Tibial nerve (tissue), 3 donors: ENCODE results near the gene VSX1.

ENCODE experiments used
- POLR2A ChIP-seq, 2 donors: fragments of 450-650 bp; IDR thresholded peaks; one replicate each; pipeline ENCODE4 v1.6.1; 2017; ENCODE audit warnings: antibody characterized with exemption in 2 of 2, mild to moderate bottlenecking in 2 of 2, moderate library complexity in 2 of 2
- TF ChIP-seq, protein P1 (sequence below), 5 experiments: fragments of 200-600 bp in 3 of 5; fragments of 450-650 bp in 2 of 5; sonication (generic) in 3 of 5; IDR thresholded peaks; one replicate each; pipeline ENCODE4 v1.5.1; 2016 to 2019; ENCODE audit warnings: antibody characterized with exemption in 5 of 5, mild to moderate bottlenecking in 3 of 5, moderate library complexity in 2 of 5

DNA sequence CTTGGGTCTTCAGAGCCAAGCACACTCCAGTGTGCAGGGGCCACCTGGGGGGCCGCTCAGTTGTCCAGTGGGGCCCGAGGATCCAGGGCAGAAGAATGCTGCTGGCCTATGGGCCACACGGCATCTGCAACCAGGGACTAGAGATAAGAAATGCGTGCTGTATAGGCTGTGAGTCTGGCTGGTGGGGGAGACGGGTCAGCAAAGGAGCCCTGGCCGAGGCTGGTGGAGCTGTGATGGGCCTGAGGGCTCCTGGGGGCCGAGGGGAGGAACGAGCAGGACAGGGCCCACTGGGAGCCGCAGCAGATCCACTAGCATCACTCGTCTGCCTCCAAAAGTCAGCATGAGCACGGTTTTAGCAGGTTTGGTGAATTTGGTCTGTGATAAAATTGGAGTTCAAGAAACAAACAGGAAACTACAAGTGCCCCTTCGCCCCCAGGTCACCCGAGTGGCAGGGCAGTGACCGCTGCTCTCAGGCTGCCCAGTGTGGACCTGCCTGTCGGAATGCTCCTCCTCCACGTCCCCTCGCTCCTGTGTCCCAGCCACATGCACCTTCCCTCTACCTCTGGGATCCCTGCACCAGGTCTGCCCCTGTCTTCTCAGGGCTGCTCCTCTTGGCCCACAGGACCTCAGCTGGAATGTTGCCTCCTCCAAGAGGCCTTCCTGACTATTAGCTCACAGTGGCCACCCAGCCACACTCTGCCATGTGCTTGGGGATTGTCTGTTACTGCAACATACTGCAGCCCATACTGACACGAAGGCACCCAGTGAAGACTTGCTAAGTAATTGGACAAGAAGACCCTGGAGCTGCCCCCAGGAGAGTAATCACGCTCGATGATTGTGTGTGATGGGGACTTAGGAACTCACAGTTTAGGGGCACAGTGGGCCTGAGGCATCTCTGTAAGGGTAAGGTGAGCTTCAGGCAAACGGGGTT lies 34.9 kb downstream of the VSX1 start:
- TF ChIP-seq, protein P1, sequence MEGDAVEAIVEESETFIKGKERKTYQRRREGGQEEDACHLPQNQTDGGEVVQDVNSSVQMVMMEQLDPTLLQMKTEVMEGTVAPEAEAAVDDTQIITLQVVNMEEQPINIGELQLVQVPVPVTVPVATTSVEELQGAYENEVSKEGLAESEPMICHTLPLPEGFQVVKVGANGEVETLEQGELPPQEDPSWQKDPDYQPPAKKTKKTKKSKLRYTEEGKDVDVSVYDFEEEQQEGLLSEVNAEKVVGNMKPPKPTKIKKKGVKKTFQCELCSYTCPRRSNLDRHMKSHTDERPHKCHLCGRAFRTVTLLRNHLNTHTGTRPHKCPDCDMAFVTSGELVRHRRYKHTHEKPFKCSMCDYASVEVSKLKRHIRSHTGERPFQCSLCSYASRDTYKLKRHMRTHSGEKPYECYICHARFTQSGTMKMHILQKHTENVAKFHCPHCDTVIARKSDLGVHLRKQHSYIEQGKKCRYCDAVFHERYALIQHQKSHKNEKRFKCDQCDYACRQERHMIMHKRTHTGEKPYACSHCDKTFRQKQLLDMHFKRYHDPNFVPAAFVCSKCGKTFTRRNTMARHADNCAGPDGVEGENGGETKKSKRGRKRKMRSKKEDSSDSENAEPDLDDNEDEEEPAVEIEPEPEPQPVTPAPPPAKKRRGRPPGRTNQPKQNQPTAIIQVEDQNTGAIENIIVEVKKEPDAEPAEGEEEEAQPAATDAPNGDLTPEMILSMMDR (IDR thresholded peaks at IDR 0.05) = no peak
- no peak for TF ChIP-seq POLR2A (IDR thresholded peaks at IDR 0.05)
